HG02870 (cell line): ENCODE data around the gene BLMH.

Experiments used
- ATAC-seq: cut with Tn5 transposase; IDR thresholded peaks from one replicate; pipeline ENCODE4 v1.9.1; 2021; ENCODE audit warnings: mild to moderate bottlenecking, moderate library complexity; ENCODE audit not compliant: unreplicated experiment

Gene BLMH

DNA sequence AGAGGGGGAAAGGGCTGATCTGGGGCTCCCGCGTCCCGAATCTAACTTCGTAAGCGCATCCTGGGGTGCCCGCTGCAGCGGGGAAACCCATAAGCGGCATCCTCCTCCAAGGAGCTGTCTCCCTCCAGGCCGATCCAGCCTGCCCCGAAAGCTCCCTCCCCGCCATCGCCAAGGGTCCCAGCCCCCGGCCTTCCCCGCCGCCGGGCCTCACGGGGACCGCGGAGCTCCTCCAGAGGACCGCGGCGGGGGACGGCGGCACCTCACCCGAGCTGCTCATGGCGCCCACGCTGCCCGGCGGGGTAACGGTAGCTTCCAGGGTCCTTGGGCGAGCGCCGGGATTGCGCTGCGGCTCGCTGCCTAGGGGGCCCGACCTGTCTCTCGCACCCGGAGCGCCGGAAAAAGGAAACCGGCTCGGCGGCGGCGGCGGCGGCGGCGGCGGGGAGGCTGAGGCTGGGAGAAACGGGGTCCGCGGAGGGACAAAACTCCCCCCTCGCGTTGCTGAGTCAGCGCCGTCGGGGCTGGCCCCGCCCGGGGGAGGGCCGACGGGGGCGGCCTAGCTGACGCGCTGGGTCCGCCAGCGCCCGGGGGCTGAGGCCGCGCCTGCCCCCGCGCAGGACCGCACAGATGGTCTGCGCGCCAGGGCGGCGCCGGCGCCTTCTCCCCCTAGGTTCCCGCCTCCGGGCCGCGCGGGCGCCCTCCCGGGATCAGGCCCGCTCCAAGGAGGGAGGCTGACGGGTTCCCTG, at the start of gene BLMH:
TSS of gene BLMH (minus strand) at position 402 of the 743 bp plus-strand sequence. CDS start at position 277, 125 bp downstream.
- peak; percentile 62 for ATAC-seq

- ATAC-seq = no peak
These were observed 49.1 kb upstream of the BLMH start for GRCh38 chr17:30340801-30341356.

GRCh38 chr17:30339086-30339485, 47.3 kb upstream of the BLMH start:
- no peak for ATAC-seq

GRCh38 chr17:30337393-30337999, 45.8 kb upstream of the BLMH start:
- no peak for ATAC-seq

GRCh38 chr17:30336369-30337171, 44.8 kb upstream of the BLMH start:
- no peak for ATAC-seq

GRCh38 chr17:30334421-30334820, 42.7 kb upstream of the BLMH start:
- ATAC-seq = no peak

DNA sequence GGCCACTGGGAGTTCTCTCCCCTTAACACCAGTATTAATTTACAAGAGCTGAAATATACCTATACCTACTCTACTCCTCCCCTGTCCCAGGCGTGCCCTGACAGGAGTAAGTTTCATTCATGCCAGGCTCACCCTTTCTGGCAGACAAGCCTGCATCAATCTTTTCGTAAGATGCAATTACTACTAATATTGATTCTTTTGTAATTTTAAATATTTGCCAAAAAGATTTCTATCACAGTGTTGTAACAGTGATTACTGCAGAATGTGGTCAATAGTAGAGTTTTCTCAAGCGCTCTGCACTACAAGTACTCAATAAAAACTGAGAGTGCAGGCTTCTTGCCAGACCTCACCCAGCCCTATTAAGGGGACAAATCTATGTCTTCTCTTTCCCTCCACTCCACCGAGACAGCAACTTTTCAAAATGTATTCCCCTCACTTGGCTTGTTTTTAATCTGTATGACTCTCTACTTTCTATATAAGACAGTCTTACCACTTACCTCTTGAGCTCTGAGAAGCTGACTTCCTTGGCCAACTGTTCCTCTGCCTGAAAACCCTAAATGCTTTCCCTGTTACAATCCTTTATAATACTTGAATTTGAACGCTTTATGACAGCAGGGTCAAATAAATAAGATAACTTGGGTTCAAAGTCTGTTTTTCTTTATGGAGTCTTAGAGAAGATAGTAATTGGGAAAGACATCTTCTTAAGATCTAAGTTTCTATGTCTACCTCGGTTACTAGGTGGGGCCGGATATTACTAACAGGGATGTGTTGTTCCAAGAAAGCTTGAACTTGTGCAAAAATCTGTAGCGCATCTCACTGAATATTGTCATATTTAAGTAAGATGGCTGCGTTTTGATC, 42.0 kb upstream of the BLMH start, which contains the start of gene TMIGD1:
TSS of gene TMIGD1 (minus strand) at position 555 of the 858 bp plus-strand sequence. CDS start 1,924 bp downstream, outside the sequence.
- no peak for ATAC-seq

DNA sequence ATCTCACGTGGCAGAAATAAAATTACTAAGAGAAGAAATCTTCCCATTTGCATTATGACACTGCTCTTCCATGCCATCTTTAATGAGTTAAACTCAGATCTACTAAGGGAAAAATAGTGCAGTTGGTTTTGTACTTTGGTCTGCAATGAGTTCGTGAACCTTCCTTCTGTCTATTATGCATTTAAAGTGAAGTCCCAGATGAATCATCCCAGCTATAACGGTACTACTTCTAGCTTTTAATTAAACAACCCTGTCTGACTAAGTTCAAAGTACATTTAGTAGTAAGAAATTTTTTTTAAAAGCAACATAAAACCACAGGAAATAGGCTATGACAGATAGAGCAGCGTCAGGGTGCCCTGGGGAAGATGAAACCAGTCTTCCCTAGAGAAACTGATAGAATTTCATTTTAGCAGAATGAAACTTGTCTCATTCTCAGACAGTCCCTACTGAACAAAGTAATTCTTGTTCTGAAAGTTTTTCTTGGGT, 40.4 kb upstream of the BLMH start:
- no peak for ATAC-seq

DNA sequence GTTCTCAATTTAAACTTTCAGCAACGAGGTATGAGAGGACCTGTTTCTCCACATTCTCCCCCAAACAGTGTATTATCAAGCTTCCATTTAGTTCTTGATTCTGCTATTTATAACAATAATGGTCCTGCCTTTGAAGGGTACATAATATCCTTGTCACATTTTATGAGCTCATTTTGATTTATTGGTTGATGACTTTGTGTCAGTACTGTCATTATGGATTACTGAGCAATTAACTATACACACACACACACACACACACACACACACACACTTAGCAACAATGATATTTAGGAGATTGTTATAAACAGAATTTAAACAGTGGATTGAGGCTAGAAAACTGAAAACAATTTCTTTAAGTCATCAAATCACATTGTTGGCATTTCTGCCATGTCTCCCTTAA, 35.1 kb upstream of the BLMH start:
- no peak for ATAC-seq

GRCh38 chr17:30324723-30325122, 33.0 kb upstream of the BLMH start:
- ATAC-seq = no peak

GRCh38 chr17:30323895-30324319, 32.2 kb upstream of the BLMH start:
- ATAC-seq = no peak

- ATAC-seq = no peak
These were observed 31.6 kb upstream of the BLMH start for GRCh38 chr17:30323262-30323894.

- no peak for ATAC-seq
These were observed 29.6 kb upstream of the BLMH start for GRCh38 chr17:30321314-30321713.

DNA sequence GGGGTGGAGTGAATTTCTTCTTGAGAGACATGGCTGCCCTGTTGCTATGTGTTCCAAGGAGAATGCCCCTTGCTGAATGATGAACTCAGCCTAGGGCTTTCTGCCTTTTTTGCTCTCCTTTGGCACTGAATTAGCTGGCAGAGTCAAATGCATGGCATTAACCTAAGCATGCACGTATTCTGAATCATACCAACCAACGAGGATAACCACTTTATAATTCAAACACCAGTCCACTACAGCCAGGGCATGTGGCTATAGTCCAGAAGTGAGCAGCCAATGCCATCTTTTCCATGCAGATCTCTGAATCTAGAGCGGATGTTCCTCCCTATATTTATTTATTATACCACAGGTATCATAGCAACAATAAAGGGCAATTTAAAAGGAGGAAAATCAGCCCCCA, 26.4 kb upstream of the BLMH start:
- ATAC-seq = no peak

DNA sequence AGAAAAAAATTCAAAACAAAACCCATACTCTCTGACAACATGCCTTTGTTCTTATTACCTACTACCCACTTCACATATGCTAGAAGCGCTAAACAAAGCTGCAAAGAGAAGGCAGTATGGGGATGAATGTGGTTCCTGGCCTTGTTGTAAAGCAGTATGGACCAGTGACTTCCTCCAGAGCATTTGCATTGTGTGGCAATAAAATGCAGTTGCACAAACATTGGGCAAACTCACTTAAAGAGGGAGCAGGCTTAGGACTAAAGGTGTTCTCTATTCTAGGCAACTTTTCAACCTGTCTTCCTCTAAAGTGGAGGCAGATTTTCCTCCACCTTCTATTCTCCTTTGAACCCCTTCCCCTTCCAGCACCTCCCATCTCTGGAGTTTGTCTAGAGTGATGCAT, 25.0 kb upstream of the BLMH start:
- no peak for ATAC-seq

- ATAC-seq = no peak
These were observed 23.4 kb upstream of the BLMH start for GRCh38 chr17:30315106-30315505.

- ATAC-seq = no peak
These were observed 22.7 kb upstream of the BLMH start for GRCh38 chr17:30314474-30314873.

DNA sequence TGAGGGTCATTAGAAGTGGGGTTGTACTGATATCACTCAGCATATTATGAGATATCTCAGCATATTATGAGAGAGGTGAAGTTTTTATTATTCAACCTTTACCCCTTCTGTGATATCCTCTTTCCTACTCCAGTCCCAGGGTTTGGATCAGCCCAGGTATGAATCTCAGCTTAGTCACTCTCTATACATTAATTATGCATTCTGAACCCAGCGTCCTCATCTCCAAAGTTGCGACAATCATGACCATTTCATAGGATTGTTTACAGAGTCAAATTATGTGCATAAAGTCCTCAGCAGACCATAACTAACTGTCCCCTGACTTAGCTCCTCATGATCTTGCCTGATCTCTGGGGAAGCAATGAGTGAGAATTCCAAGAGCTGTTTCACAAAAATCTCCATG, 20.5 kb upstream of the BLMH start:
- no peak for ATAC-seq

- no peak for ATAC-seq
These were observed 18.8 kb upstream of the BLMH start for GRCh38 chr17:30310562-30310961.

GRCh38 chr17:30309591-30309990, 17.8 kb upstream of the BLMH start:
- ATAC-seq = no peak
